Astrocyte of the spinal cord (primary cell): Measurements from ENCODE around the gene LOXHD1.

Source experiments
- DNase-seq: peaks from one replicate; pipeline ENCODE4 v3.0.0; 2011; ENCODE audit warnings: low read depth, low spot score
- H3K4me3 ChIP-seq: 2 replicates; pipeline ENCODE4 v1.5.1; 2011; ENCODE audit warnings: low read depth, mild to moderate bottlenecking, low read length, moderate library complexity
- in situ Hi-C: cut with HindIII; loops from 2 replicates; pipeline ENCODE4 v1.10.0; 2017; ENCODE audit warnings: low sequenced_read_pairs
- TF ChIP-seq, protein P1 (sequence below): IDR thresholded peaks from 2 replicates; pipeline ENCODE4 v1.5.1; 2012; ENCODE audit warnings: low read depth, mild to moderate bottlenecking, low read length, inconsistent platforms

LOXHD1 gene

DNA sequence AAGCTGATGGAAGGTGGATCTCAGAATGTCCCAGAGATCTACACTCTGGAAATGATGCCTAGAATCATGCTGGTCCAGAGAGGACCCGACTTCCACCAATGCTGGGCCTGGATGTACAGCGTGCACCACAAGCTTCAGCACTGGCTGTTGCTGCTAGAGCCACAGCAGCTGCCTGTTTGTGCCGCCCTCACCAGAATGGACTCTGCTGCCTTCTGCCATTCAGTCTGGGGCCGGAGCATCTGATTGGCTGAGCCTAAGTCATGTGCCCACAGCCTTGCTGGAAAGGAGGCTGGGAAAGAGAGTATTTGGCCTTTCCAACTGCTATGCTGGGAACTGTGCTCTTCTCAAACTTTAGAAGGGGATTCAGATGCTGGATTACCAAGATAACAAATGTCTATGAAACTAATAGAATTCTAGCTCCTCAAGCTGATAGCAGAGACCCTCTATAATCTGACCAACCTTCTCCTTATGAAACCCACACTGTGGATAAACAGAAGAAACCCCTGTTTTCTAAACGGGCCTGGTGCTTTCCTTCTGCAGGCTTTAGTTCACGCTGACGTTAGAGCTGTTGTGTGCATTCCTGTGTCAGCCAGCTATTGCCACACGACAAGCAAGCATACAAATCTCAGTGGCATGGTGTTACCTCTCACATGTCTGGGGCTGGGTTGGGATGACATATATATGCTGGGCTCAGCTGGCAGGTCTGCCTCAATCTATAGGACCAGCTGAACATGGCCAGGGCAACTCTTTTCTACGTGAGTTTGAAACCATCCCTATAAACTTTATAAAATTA, 4.1 kb upstream of the LOXHD1 start:
- DNase-seq: peak; percentile 8
- H3K4me3 ChIP-seq: no peak overlapping the region
- TF ChIP-seq, protein P1, sequence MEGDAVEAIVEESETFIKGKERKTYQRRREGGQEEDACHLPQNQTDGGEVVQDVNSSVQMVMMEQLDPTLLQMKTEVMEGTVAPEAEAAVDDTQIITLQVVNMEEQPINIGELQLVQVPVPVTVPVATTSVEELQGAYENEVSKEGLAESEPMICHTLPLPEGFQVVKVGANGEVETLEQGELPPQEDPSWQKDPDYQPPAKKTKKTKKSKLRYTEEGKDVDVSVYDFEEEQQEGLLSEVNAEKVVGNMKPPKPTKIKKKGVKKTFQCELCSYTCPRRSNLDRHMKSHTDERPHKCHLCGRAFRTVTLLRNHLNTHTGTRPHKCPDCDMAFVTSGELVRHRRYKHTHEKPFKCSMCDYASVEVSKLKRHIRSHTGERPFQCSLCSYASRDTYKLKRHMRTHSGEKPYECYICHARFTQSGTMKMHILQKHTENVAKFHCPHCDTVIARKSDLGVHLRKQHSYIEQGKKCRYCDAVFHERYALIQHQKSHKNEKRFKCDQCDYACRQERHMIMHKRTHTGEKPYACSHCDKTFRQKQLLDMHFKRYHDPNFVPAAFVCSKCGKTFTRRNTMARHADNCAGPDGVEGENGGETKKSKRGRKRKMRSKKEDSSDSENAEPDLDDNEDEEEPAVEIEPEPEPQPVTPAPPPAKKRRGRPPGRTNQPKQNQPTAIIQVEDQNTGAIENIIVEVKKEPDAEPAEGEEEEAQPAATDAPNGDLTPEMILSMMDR: no peak
- in situ Hi-C loops: no loop called here

DNA sequence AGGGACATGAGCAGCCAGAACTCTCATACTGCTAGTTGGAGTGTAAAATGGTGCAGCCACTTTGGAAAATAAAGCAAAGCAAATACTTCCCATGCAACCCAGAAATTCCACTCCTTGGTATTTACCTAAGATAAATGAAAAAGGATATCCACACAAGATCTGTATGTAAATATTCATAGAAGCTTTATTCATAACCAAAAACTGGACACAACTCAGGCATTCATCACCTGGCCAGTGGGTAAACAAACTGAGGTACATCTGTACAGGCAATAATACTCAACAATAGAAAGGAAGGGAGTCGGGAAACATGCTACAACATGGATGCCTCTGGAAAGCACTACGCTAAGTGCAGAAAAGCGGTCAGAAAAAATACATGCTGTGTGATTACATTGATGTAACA, 2.5 kb upstream of the LOXHD1 start:
- no peak for DNase-seq
- in situ Hi-C loops: no loop called here
- no peak overlapping the region for H3K4me3 ChIP-seq
- TF ChIP-seq, protein P1: no peak

DNA sequence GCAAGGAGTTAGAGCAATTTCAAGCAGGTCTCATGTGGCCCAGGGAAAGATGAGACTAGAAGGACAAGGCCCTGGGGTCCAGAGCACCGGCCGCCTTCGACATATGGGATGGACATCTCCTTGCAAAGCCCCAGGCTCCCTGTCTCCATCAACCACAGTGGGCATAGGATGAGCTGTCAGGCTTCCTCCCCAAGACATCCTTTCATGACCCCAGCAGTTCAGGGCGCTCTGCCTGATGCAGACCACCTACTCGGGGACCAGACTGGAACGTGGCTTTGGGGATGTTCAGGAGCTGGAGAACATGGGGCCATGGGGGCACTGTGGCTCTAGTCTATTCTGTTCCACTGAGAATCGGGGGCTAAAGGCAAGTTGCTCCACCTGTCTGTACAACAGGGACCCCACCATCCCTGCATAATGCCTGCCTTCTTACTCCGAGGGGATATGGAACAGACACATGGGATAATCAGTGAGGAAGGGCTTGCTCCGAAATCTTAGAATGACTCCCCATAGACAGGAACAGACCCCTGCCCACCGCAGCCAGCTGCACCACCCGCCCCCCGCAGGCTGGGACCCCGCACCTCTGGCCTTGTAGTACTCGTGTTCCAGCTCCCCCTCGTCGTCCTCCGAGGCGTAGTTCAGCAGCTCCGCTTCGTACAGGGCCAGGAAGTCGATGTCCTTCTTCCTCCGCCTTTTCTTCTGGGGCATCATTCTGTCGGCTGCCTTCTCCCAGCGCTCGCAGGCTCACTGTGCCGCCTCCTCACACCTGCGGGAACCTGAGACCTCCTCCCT, 500 bp downstream of the LOXHD1 start:
- TF ChIP-seq, protein P1: no peak
- in situ Hi-C loops: no loop called here
- no peak for DNase-seq
- H3K4me3 ChIP-seq: no peak overlapping the region

DNA sequence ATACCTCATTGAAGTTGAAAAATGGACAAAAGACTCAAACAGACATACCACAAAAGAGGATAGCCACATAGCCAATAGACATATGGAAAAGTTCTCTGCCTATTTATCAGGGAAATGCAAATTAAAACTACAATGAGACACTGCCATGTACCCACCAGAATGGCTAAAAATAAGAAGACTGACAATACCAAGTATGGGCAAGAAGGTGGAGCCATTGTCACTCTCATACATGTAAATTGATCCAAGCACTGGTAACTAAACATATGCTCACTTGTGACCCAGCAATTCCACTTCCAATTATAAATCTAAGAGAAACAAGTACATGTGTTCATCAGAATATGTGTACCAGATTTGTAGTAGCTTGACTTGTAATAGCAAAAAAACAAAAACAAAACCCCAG, 4.6 kb downstream of the LOXHD1 start:
- H3K4me3 ChIP-seq: no peak overlapping the region
- no peak for DNase-seq
- TF ChIP-seq, protein P1: no peak
- in situ Hi-C loops: no loop called here

DNA sequence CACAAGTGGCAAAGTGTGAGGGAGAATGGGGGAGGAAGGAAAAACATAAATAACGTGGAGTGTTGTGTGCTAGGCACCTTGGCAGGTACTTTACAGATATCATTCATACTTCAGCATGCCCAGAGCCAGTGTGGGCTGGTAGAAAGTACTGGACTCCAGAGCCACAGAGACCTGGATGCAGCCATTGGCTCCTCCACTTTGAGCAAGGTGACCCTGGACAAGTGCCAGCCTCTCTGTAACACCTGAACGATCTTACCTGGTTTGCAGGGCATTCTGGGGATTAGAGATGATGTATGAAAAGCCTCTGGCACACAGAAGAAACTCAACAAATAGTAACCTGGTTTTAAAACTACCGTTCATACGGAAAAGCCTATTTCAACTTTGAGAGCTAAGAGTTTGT, 6.3 kb downstream of the LOXHD1 start:
- TF ChIP-seq, protein P1: no peak
- in situ Hi-C loops: no loop called here
- DNase-seq: no peak
- no peak overlapping the region for H3K4me3 ChIP-seq

DNA sequence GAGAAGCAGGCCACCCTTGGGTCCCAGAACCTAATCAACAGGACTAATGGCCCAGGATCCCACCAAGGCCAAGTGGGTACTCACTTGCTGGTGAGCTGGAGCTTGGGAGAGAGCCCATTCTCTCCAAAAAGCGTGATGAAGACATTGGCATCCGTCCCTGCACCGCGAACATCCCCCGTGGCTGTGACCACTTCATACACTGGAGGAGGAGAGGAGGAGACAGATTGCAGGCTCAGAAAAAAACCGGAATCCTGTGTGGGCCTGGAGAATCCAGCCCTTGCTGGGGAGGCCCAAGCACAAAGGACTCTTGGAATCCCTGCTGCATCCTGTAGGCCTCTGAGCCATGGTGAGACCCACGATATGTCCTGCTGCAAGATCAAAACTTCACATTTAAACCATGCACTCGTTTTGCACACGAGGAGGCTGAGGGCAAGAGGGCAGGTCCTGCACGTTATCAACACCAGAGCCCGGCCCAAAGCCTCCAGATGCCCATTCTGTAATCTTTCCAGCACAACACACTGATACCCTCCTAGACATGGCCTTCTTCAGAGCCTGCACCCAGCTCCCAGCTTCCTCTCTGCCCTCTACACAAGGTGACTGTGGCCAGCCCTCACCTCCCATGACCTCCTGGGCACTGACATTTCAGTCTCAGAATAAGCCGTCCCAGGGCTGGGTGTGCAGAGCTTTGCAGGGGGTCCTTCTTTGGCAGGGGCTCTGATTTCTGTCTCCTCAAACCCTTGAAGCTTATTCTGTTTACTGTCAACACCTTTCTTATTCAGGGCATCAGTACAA, 7.8 kb downstream of the LOXHD1 start:
- TF ChIP-seq, protein P1: no peak
- in situ Hi-C loops: no loop called here
- H3K4me3 ChIP-seq: no peak overlapping the region
- DNase-seq: no peak
